Thymus (tissue), 11 donors: ENCODE results near the gene ACY1. TPM values are rescaled to one million over a fixed set of nuclear protein-coding genes. Genes with fewer than 3 reads are reported as not detected.
A peak's percentile ranks its signal among the peaks of the same experiment; 100 is the strongest.

ENCODE experiments used
- DNase-seq, 9 donors: peaks; one replicate each; pipeline ENCODE4 v3.0.0-alpha.2; 2013; ENCODE audit warnings: low spot score in 9 of 9, low read depth in 6 of 9, missing footprints in 1 of 9
- H3K27ac ChIP-seq, 2 donors: one replicate each; pipeline ENCODE4 v1.5.1; 2013; ENCODE audit warnings: control low read depth in 1 of 2, low read depth in 1 of 2, low read length in 1 of 2, mild to moderate bottlenecking in 1 of 2, moderate library complexity in 1 of 2
- H3K27me3 ChIP-seq, 2 donors: one replicate each; pipeline ENCODE4 v1.5.1; 2013; ENCODE audit warnings: low read length in 1 of 2; ENCODE audit not compliant: control insufficient read depth in 2 of 2, insufficient read depth in 1 of 2
- H3K36me3 ChIP-seq, 2 donors: one replicate each; pipeline ENCODE4 v1.5.1; 2013; ENCODE audit warnings: low read length in 1 of 2, mild to moderate bottlenecking in 1 of 2, moderate library complexity in 1 of 2; ENCODE audit not compliant: control insufficient read depth in 2 of 2, insufficient read depth in 2 of 2
- H3K4me1 ChIP-seq, 2 donors: one replicate each; pipeline ENCODE4 v1.5.1; 2013; ENCODE audit warnings: low read length in 2 of 2; ENCODE audit not compliant: control insufficient read depth in 2 of 2, insufficient read depth in 2 of 2
- H3K4me3 ChIP-seq, 2 donors: one replicate each; pipeline ENCODE4 v1.5.1; 2013; ENCODE audit warnings: low read length in 2 of 2, control low read depth in 1 of 2, mild to moderate bottlenecking in 1 of 2
- H3K9me3 ChIP-seq, 2 donors: one replicate each; pipeline ENCODE4 v1.5.1; 2013; ENCODE audit warnings: low read length in 1 of 2, mild to moderate bottlenecking in 1 of 2; ENCODE audit not compliant: control insufficient read depth in 2 of 2, insufficient read depth in 1 of 2
- WGBS: extraction: QIAGEN DNeasy Blood & Tissue Kit; methylation state at CpG from one replicate; pipeline ENCODE4 v1.1.7; 2013; 5-methylcytosine and 5-hydroxymethylcytosine counted together
- polyA plus RNA-seq: library from polyadenylated mRNA; stranded (reverse); fragments of 200-250 nt; gene quantifications from one replicate; pipeline ENCODE4 v1.2.3, GENCODE V29; 2013
- total RNA-seq: library from RNA; stranded (reverse); fragments of 120-200 nt; gene quantifications from one replicate; pipeline ENCODE4 v1.2.4, GENCODE V29; 2013
- donor health status: healthy.

The ACY1 gene
- total and polyA plus RNA-seq, 2 donors, result 11.2 to 17.6 TPM

DNA sequence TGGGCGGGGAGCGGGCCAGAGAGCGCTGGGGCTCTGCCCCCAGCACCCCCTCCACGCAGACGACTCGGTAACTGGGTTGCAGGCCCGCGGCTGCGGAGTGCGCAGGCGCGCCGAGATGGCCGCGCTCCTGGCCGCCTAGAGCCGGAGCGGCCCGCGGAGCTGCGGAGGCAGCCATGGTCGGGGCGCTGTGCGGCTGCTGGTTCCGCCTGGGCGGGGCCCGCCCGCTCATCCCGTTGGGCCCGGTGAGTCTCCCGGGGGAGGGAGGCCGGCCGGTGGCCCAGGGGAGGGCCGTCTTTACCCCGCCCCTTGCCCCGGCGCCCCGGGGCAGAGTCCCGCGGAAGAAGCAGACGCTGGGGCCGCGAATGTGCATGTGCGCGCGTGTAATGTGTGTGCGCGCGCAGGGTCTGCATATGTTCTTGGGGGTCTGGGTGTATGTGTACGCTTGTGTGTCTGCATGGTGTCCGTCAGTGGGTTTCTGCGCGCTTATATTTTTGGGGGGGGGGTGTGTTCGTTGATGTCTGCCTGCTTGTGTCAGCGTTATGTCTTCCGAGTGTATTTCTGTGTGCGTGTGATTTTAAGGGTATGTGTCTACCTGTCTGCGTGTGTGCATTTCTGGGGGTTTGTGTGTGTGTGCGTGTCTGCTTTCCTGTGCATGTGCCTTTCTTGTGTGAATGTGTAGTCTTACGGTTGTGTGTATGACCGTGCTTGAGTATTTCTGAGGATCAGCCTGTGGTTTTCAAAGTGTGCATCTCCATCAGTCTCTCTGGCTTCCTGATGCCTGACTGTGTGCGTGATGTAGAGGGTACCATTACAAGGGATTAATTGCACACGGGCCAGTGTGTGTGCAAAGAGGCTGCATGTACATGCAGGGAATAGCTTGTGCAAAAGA lies 8.1 kb upstream of the ACY1 start, which contains the start of gene ABHD14A:
Gene ABHD14A, plus strand, starts transcription at position 102 of the 889 bp plus-strand sequence. Its CDS starts 72 bp downstream, at position 174.
- Histone ChIP-seq H3K36me3 (peaks cover 0 to 2% of the 10 kb centered on the region in 2 donors), H3K9me3 (no peaks in the 10 kb centered on the region), H3K27me3 (no peaks in the 10 kb centered on the region), H3K4me1 (peaks cover 12 to 35% of the 10 kb centered on the region in 2 donors), H3K27ac (peak within 1 kb of the TSS; percentile 70 to 85), H3K4me3 (peak within 1 kb of the TSS; percentile 80 to 85)
- under 1% methylated on average over 63 of the region's 63 CpGs for WGBS
- peak in 6 of 9 donors; percentile 49 to 82 (median 63) for DNase-seq

- H3K27ac ChIP-seq, result peak overlapping the region in 1 of 2 donors; percentile 37
- WGBS, result 53% methylated on average over 46 of the region's 46 CpGs
- H3K4me3 ChIP-seq, result peak overlapping the region; percentile 80 to 85
- H3K36me3 ChIP-seq, result peaks cover 0 to 5% of the 10 kb centered on the region in 2 donors
- peak in 1 of 9 donors; percentile 53 for DNase-seq
- peaks cover 10 to 29% of the 10 kb centered on the region in 2 donors for H3K4me1 ChIP-seq
- no peaks in the 10 kb centered on the region for H3K9me3 ChIP-seq
- no peaks in the 10 kb centered on the region for H3K27me3 ChIP-seq
Measured at GRCh38 chr3:51975852-51976549, 7.3 kb upstream of the ACY1 start.

DNA sequence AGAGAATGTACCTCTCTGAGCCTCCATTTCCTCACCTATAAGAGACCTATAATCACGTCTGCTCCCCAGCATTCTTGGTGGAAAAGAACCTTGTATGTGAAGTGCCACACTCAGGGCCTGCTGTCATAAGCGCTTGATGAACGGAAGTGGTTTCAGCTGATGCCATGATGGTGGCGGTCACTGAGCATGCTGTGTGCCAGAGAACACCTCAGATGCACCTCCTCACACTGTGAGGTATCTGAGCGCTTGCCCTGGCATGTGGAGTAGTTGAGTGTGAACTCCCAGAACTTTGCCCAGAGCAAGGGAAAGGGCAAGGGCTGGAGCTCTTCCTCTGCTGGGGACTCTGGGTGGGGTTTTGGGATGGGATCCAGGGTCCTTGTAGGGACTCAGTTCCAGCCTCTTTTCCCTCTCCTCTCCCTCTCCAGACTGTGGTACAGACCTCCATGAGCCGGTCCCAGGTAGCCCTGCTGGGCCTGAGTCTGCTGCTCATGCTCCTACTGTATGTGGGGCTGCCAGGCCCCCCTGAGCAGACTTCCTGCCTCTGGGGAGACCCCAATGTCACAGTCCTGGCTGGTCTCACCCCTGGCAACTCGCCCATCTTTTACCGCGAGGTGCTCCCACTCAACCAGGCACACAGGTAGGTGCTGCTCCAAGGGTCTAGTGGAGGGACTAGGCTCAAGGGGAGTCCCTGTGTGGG lies 5.7 kb upstream of the ACY1 start:
- peak overlapping the region in 1 of 2 donors; percentile 8 for H3K27ac ChIP-seq
- peaks cover 11 to 32% of the 10 kb centered on the region in 2 donors for H3K4me1 ChIP-seq
- peaks cover 0 to 5% of the 10 kb centered on the region in 2 donors for H3K36me3 ChIP-seq
- no peak overlapping the region for H3K4me3 ChIP-seq
- 90% methylated on average over 9 of the region's 9 CpGs for WGBS
- H3K9me3 ChIP-seq, result no peaks in the 10 kb centered on the region
- DNase-seq, result no peak
- H3K27me3 ChIP-seq, result peaks cover 0 to 3% of the 10 kb centered on the region in 2 donors

GRCh38 chr3:51978143-51978502 lies 5.2 kb upstream of the ACY1 start:
- Histone ChIP-seq H3K4me3 (no peak overlapping the region), H3K27me3 (peaks cover 0 to 5% of the 10 kb centered on the region in 2 donors), H3K9me3 (no peaks in the 10 kb centered on the region), H3K27ac (no peak overlapping the region), H3K4me1 (peaks cover 13 to 37% of the 10 kb centered on the region in 2 donors), H3K36me3 (peaks cover 0 to 5% of the 10 kb centered on the region in 2 donors)
- DNase-seq, result no peak
- WGBS, result 97% methylated on average over 4 of the region's 4 CpGs

DNA sequence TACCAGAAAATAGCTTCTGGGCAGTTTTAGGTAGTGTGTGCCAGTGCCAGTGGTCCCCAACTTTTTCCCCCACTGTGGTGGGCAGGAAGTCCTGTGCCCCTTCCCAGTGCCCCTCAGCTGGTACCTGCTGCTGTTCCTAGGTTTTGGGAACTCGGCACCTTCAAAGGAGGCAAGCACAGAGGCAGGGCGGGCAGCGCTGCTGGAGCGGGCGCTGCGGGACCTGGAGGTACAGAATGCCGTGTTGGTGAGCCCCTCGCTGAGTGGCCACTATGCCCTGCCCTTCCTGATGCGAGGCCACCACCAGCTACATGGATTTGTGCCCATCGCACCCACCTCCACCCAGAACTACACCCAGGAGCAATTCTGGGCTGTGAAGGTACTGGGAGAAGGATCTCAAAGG lies 3.1 kb upstream of the ACY1 start:
- Histone ChIP-seq H3K27ac (no peak overlapping the region), H3K4me1 (peaks cover 9 to 35% of the 10 kb centered on the region in 2 donors)
- WGBS, result 96% methylated on average over 10 of the region's 10 CpGs

GRCh38 chr3:51982352-51982837 lies 940 bp upstream of the ACY1 start:
- no peak for DNase-seq
- peak overlapping the region; percentile 48 to 62 for H3K4me3 ChIP-seq
- peaks cover 0 to 8% of the 10 kb centered on the region in 2 donors for H3K27me3 ChIP-seq
- H3K27ac ChIP-seq, result peak overlapping the region; percentile 9 to 91
- H3K9me3 ChIP-seq, result no peaks in the 10 kb centered on the region
- WGBS, result 28% methylated on average over 4 of the region's 4 CpGs
- H3K36me3 ChIP-seq, result peaks cover 0 to 5% of the 10 kb centered on the region in 2 donors
- peaks cover 9 to 25% of the 10 kb centered on the region in 2 donors for H3K4me1 ChIP-seq

More for the DNA sequence above, 3.1 kb upstream of the ACY1 start:
- DNase-seq, result no peak
- Histone ChIP-seq H3K9me3 (no peaks in the 10 kb centered on the region), H3K27me3 (peaks cover 0 to 8% of the 10 kb centered on the region in 2 donors), H3K36me3 (peaks cover 0 to 5% of the 10 kb centered on the region in 2 donors), H3K4me3 (no peak overlapping the region)

GRCh38 chr3:51983578-51984268 lies 388 bp downstream of the ACY1 start:
- Histone ChIP-seq H3K27me3 (peaks cover 0 to 8% of the 10 kb centered on the region in 2 donors), H3K9me3 (no peaks in the 10 kb centered on the region), H3K4me1 (peaks cover 9 to 26% of the 10 kb centered on the region in 2 donors), H3K27ac (peak overlapping the region; percentile 67 to 91), H3K4me3 (peak overlapping the region; percentile 48 to 62), H3K36me3 (peaks cover 0 to 5% of the 10 kb centered on the region in 2 donors)
- WGBS, result 82% methylated on average over 22 of the region's 22 CpGs
- DNase-seq, result no peak

DNA sequence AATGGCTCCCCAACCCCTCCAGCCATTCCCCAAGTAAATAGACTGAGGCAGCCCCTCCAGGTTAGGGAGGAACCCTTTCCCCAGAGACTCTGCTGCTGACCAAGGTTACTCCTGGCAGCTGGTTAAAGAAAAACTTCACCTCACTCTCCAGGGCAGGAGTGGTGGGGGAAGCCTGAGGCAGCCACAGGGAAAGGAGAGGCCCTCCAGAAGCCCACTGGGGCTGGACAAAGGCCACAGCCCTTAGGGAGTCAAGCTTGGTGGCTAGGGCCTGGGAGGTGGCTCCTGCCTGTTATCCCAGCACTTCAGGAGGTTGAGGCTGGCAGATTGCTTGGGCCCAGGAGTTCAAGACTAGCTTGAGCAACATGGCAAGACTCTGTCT lies 923 bp downstream of the ACY1 start:
- Histone ChIP-seq H3K4me1 (peaks cover 9 to 30% of the 10 kb centered on the region in 2 donors), H3K36me3 (peaks cover 0 to 5% of the 10 kb centered on the region in 2 donors), H3K27ac (no peak overlapping the region), H3K9me3 (no peaks in the 10 kb centered on the region), H3K4me3 (no peak overlapping the region), H3K27me3 (peaks cover 0 to 8% of the 10 kb centered on the region in 2 donors)
- no peak for DNase-seq
